NCI-H2171 treated with DMSO at 0.1 percent for 48 hours (cell line): ENCODE data around the gene PDIA6.
"Not testable (repeated sequence)": the region's sequence is repeated elsewhere in the genome, so short reads cannot be mapped to it uniquely, and the experiment has no call there.

Experiments used
- DNase-seq: peaks from one replicate; lab custom pipeline; 2025; lab: John Stamatoyannopoulos, UW

The PDIA6 gene

DNA sequence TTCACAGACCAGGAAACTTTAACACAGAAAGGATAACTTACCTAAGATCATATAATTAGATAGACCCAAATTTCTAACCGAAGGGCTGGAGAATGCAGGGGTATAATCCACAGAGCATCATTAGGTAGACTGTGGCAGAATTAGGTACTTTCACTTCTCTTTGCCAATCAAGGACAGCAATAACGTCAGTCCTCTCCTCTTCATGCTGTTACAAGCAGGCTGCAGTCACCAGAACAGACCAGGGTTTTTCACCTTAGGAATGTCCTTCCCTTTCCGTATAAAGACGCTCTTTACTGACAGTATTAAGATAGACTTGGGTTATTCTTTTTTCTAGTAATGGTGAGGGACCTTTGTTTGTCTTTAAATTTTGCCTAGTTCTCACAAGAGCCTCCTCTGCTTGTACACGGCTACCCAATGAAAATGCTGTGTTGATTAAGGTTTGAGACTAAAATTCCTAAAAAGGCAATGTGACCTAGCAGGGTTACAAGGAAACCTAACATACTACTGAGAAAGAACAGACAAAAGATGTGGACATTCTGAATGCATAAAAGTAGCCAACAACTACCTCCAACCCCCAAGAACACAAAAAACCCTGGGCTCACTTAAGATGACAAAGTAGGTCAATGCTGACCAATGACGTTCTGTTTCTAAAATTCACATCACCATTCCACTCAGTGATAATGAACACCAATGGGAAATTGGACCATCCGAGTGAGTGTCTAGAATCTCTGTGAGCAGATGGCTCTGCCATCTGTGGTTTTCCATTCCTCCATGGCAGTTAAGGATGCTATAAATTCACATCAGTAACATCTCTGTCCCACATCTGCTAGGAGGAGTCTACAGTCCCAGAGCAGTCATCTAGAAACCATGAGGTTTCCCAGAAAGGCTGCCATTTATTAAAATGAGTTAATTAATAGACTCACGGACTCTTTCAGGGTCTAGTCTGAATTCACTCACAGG is 2.1 kb downstream of the PDIA6 start:
- peak; percentile 96 for DNase-seq

DNA sequence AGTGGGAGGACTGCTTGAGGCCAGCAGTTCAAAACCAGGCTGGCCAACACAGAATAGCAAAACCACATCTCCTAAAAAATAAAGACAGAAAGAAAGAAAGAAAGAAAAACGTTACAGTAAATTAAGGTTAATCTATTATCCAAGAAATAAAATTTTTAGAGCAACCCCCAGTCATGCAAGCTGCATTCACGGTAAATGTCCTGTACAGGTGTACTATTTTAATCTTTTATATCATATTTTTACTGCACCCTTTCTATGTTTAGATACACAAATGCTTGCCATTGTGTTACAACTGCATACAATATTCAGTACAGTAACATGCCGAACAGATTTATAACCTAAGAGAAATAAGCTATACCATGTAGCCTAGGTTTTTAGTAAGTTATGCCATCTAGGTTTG is 6.0 kb downstream of the PDIA6 start:
- DNase-seq, result no peak

DNA sequence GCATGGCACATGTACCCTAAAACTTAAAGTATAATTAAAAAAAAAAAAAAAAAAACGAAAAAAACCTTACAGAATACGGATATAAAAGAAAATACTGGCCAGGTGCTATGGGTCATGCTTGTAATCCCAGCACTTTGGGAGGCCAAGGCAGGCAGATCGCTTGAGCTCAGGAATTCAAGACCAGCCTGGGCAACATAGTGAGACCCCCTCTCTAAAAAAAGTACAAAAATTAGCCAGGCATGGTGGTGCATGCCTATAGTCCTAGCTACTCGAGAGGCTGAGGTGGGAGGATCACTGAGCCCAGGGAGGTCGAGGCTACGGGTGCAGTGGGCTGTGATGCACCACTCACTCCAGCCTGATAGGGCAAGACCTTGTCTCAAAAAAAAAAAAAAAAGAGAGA is 6.6 kb downstream of the PDIA6 start:
- not testable (repeated sequence) for DNase-seq

DNA sequence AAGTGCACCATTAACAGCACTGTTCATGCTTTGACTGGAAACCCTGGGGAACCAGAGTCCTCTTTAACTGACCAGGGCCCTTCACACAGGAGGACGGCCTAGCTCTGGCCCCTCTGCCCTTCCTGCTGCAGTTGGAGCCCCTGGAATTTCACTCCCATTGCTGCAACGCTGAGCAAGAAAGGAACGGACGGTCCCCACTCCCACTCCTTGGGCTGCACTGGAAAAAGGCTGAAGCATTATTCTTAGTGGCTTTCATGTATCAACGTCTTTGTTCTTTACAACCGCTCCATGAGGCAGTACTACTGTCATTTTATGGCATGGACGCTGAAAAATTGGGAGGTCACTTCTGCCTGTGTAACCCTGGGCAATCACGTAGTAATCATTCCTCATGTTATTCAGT is 9.9 kb downstream of the PDIA6 start:
- DNase-seq, result no peak

- no peak for DNase-seq
Observed at GRCh38 chr2:10800163-10800562, 12.4 kb downstream of the PDIA6 start.

DNA sequence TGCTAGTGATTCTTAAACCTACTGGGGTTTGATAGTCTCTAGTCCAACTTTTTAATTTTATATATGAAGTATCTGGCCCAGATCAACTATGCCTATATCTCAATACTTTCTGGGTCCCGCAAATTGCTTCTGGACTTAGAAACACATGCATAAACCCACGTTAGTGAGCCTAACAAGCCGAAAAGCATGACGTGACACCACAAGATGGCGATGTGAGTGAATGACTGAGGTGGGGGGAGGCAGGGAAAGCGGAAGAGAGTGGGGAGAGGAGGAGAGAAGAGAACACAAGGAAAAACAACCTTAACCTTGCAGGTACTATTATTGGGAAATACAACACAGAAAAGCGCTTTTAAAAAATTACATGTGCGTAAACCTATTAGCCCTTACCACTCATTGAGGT is 13.8 kb downstream of the PDIA6 start:
- no peak for DNase-seq

DNA sequence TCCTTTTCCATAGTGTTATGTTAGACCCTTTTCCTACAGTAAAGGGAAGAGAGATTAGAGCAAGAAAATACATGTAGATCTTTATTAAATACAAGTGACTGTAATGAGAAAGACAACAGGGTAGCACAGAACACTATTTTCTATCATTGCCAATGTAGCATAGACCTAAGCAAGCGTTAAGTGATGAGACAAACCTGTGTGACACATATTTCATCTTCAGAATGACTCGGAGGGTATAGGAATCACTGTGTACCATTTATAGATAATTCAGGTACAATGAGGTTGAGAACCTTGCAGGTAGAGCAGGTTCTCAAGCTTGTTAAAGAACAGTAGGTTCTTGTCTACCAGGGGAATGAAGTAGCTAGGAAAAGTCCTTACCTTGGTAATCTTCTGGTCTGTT is 15.9 kb downstream of the PDIA6 start:
- DNase-seq, result no peak

- no peak for DNase-seq
Observed at GRCh38 chr2:10795508-10796046, 17.0 kb downstream of the PDIA6 start.

- DNase-seq, result no peak
Observed at GRCh38 chr2:10794876-10795275, 17.7 kb downstream of the PDIA6 start.

GRCh38 chr2:10793816-10794215 is 18.8 kb downstream of the PDIA6 start:
- no peak for DNase-seq

DNA sequence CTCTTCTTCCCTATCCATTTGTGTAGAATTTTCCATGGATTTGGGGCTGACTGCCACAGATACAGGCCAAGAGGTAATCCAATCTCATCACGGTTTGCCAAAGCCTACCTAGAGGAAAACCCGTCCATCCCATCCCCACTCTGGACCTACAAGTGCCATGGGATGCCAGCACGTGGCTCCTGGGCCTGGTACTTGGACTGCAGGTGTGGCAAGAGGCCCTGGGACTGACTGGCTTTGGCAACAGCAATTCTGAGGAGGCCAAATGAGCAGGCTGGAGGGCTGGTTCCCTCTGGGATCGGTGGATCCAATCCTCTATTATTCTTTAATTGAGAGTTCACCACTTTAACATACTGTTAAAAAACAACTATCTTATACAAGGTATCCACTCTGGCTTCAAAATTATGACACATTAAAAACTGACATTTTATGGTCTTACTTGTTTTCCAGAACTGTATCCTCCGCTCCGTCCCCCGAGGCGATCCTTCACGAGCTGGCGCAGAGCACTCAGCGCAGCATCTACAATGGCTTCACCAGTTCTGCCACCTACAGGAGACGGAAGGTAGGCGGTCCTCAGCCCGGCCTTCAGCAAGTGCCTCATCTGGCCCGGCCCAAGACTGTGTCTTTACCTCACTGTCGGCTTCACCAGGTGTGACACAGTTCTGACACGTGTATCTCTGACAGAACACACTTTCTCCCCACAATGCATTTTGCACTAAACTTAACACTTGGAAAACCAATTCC is 19.8 kb downstream of the PDIA6 start:
- no peak for DNase-seq

- no peak for DNase-seq
Observed at GRCh38 chr2:10792001-10792634, 20.5 kb downstream of the PDIA6 start.

DNA sequence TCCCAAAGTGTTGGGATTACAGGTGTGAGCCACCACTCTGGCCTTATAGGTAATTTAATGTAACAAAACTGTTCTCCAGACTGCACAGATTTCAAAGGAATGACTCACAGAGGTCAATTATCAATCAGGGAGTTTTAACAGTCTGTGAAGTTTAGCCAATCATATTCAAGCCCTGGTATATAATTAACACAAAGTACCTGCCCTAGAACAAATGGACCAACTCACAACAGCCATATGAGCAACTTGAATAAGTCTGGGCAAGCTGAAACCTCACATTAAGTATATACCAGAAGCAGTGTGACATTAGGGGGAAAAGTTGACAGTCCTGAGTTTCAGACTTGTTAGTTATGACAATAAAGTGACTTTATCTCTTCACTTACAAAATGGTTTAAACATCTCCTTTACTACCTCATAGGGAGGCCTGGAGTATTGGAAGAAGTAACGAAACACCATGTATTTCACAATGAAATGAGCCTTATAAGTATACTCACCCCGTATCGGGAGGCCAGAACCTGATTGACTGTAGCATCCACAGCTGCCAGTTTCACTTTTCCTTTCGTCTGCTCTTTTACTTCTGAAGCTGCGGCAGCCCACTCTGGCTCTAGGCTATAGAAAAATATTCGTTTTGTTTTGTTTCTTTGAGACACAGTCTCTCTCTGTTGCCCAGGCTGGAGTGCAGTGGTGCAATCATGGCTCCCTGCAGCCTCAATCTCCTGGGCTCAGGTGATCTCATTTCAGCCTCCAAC is 22.2 kb downstream of the PDIA6 start:
- DNase-seq, result no peak

DNA sequence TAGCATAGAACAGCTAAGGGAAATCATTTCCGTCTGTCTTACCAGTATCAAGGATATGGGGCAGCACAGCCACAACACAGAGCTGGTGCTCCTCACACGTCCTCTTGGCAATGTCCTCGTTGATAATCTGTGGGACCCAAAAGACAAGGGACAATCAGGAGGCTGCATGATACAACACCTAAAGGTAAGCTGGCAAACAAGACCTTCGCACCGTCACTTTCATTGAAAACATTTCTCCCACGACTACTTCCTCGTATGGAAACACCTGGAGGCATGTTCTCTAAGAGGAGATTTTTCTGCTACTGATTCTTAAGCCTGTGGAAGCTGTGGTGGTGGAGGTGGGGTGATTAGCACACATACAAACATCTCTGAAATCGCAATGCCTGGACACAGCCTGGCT is 23.7 kb downstream of the PDIA6 start:
- DNase-seq, result no peak

DNA sequence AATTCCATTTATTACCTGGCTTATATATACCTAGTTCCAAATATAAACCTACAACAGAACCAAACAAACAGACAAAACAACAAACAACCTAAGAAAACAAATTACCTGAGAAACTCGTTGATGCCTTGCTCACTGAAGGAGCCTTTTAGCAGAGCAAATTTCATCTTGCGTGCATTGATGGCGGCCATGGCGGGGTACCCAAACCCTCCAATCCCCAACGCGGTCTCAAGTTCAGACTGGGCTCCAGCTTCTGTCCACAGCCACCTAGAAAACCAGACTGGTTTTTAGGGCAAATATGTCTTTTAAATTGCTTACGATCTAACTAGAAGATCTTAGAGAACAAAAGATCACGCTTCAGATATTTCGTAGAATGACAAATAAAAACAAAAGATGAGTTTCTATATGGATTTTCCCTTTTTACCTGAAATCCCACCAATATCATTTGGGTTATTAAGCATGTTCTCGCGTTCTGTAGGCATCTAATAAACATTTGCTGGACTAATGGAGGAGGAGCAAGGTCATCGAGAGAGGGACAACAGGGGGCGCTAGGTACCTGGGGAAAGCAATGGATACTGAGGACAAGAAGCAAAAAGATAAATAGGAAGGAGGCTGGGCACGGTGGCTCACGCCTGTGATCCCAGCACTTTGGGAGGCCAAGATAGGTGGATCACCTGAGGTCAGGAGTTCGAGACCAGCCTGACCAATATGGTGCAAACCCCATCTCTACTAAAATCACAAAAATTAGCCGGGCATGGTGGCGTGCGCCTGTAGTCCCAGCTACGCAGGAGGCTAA is 25.2 kb downstream of the PDIA6 start:
- no peak for DNase-seq

GRCh38 chr2:10786240-10786982 is 26.2 kb downstream of the PDIA6 start:
- no peak for DNase-seq

DNA sequence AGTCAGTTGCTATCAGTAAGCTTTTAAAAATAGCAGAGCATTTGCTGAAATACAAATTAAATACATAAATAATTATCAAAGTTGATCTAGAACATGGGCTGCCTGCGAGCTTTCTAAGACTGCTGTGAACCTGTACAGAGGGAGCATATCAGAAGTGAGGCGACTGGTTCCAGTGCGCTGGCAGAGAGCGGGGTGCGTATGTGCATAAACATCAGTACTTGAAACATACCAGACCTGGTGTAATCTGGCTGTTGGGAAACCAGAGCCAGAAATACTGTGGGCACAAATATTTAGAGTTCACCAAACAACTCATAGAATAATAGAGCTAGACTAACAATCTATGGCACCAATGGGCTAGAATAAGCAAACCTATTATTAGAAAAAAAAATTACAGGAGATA is 27.3 kb downstream of the PDIA6 start:
- DNase-seq, result no peak

DNA sequence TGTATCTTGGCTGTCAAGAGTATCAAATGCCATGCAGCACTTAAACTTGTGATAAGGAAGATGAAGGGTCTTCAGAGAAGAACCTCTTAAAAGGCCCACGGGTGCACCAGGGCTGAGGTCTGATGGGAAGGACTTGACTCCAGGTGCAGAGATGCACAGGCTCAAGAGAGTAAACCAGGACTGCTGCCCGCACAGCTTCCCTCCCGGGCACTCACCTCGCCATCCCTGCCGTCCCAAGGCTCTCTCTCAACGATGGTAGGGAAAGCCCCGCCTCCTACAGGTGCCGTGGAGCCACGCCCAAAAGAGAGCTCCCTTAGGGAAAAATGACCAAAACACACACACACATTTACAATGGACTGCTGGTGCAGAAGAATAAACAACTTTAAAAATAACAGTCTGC is 27.9 kb downstream of the PDIA6 start:
- no peak for DNase-seq

GRCh38 chr2:10783421-10783820 is 29.2 kb downstream of the PDIA6 start:
- DNase-seq, result no peak

GRCh38 chr2:10781746-10782145 is 30.8 kb downstream of the PDIA6 start:
- no peak for DNase-seq
